MG63 (cell line): ENCODE data around the gene FNDC8. TPM values are rescaled to one million over a fixed set of nuclear protein-coding genes. Genes with fewer than 3 reads are reported as not detected.
"Not testable (repeated sequence)": the region's sequence is repeated elsewhere in the genome, so short reads cannot be mapped to it uniquely, and the experiment has no call there.

Source experiments
- DNase-seq: peaks from one replicate; pipeline ENCODE4 v3.0.0-alpha.2; 2020
- H3K27me3 ChIP-seq: fragments of 250-450 bp; sonication (Bioruptor Pico); 2 replicates; pipeline ENCODE4 v1.5.1; 2020; ENCODE audit warnings: mild to moderate bottlenecking, moderate library complexity
- H3K36me3 ChIP-seq: fragments of 250-450 bp; sonication (Bioruptor Pico); 2 replicates; pipeline ENCODE4 v1.5.1; 2020; ENCODE audit warnings: mild to moderate bottlenecking, moderate library complexity
- H3K4me3 ChIP-seq: fragments of 250-450 bp; sonication (Bioruptor Pico); 2 replicates; pipeline ENCODE4 v1.5.1; 2020; ENCODE audit warnings: mild to moderate bottlenecking, moderate library complexity
- H3K9me3 ChIP-seq: fragments of 250-450 bp; sonication (Bioruptor Pico); 2 replicates; pipeline ENCODE4 v1.5.1; 2020; ENCODE audit warnings: mild to moderate bottlenecking, moderate library complexity
- total RNA-seq: library from RNA; depleted of rRNA; stranded (reverse); fragments of >200 nt; shearing (Covaris generic); gene quantifications from 2 replicates; pipeline ENCODE4 v1.2.3, GENCODE V29; 2014; ENCODE audit warnings: low replicate concordance

The FNDC8 gene
- total RNA-seq, 1 experiment from 2014 or later, result not detected

DNA sequence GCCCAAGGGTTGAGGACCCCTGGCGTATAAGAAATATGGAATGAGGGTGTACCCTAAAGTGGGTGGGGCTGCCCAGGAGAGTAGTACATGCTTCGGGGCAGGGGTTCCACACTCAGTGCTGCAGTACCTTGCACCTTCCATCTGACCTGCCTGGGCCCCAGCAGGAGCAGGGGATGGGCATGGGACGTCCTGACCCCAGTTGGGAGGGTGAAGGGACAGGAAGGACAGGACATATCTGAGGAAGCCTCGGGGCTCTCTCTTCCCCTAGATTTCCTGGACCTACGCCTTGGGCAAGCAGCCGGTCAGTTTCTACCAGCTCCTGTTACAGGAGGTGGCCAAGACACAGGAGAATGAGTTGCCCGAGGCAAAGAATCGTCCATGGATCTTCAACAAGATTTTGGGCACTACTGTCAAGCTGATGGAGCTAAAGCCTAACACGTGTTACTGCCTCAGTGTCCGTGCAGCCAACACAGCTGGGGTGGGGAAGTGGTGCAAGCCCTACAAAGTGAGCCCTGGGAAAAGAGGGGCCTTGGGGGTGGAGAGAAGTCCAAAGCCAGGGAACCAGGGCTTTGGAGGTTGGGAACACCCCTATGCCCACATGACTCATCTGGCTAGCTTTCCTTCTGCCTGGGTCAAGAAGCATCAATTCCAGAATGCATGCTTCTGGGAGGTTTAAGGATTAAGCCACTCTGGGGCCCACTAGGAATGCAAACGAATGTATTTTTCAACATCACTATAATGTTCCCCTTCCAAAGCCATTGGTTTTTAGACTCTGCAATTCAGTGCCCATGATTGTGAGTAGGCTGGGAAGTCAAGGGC is 7.9 kb downstream of the FNDC8 start:
- Histone ChIP-seq H3K9me3 (no peaks in the 10 kb centered on the region), H3K4me3 (no peak overlapping the region), H3K36me3 (peaks cover 43% of the 10 kb centered on the region), H3K27me3 (no peaks in the 10 kb centered on the region)
- peak; percentile 50 for DNase-seq

- DNase-seq, result no peak
- Histone ChIP-seq H3K36me3 (peaks cover 49% of the 10 kb centered on the region), H3K9me3 (no peaks in the 10 kb centered on the region), H3K27me3 (no peaks in the 10 kb centered on the region), H3K4me3 (no peak overlapping the region)
Observed at GRCh38 chr17:35129973-35130351, 8.5 kb downstream of the FNDC8 start.

DNA sequence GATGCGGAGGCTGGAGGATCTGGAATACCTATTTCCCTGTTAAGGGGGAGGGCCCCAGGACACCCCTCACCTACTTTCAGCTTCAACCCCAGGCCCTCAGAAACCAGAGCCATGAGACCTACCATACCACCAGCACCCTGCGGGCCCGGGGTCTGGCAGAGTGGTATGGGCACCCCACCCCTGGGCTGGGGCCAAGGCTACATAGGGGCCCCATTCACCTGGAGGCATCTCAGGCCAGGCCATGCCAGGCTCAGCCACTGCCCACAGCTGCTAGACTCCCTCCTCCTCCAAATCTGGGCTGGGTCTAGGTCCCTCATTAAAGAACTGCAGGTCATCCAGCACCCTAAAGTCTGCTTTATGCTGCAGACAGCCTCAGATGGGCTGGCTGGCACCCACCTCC is 9.0 kb downstream of the FNDC8 start:
- Histone ChIP-seq H3K4me3 (no peak overlapping the region), H3K36me3 (peaks cover 54% of the 10 kb centered on the region)
- DNase-seq, result no peak

GRCh38 chr17:35132099-35132498 is 10.7 kb downstream of the FNDC8 start:
- no peak for DNase-seq
- Histone ChIP-seq H3K27me3 (no peaks in the 10 kb centered on the region), H3K9me3 (no peaks in the 10 kb centered on the region), H3K4me3 (no peak overlapping the region), H3K36me3 (peaks cover 71% of the 10 kb centered on the region)

More for the DNA sequence above, 9.0 kb downstream of the FNDC8 start:
- H3K27me3 ChIP-seq, result no peaks in the 10 kb centered on the region
- no peaks in the 10 kb centered on the region for H3K9me3 ChIP-seq

GRCh38 chr17:35132816-35133550 is 11.6 kb downstream of the FNDC8 start:
- Histone ChIP-seq H3K4me3 (no peak overlapping the region), H3K27me3 (no peaks in the 10 kb centered on the region), H3K9me3 (no peaks in the 10 kb centered on the region), H3K36me3 (peaks cover 74% of the 10 kb centered on the region)
- no peak for DNase-seq

GRCh38 chr17:35135322-35135721 is 13.9 kb downstream of the FNDC8 start:
- Histone ChIP-seq H3K36me3 (peaks cover 98% of the 10 kb centered on the region), H3K9me3 (no peaks in the 10 kb centered on the region), H3K27me3 (no peaks in the 10 kb centered on the region), H3K4me3 (no peak overlapping the region)
- DNase-seq, result no peak

DNA sequence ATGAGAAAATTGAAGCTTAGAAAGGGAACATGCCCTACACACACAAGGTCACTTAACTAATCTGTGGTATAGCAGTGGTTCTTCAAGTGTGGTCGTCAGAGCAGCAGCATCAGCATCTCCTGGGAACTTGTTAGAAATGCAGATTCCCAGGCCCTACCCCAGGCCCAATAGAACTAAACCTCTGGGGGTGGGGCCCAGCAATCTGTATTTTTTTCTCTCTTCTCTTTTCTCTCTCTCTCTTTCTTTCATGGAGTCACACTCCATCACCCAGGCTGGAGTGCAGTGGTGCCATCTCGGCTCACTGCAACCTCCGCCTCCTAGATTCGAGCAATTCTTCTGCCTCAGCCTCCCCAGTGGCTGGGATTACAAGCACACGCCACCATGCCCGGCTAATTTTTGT is 16.8 kb downstream of the FNDC8 start:
- Histone ChIP-seq H3K4me3 (no peak overlapping the region), H3K36me3 (peaks cover 85% of the 10 kb centered on the region), H3K9me3 (no peaks in the 10 kb centered on the region), H3K27me3 (no peaks in the 10 kb centered on the region)
- no peak for DNase-seq

GRCh38 chr17:35141681-35142466 is 20.5 kb downstream of the FNDC8 start, which contains the start of gene NLE1:
TSS of gene NLE1 (minus strand) at chr17:35142303. CDS start at chr17:35142275, 28 bp downstream.
- peak; percentile 87 for DNase-seq
- Histone ChIP-seq H3K9me3 (no peaks in the 10 kb centered on the region), H3K36me3 (peaks cover 48% of the 10 kb centered on the region), H3K4me3 (peak within 1 kb of the TSS; percentile 99), H3K27me3 (no peaks in the 10 kb centered on the region)

GRCh38 chr17:35142467-35142796 is 21.0 kb downstream of the FNDC8 start:
- Histone ChIP-seq H3K4me3 (peak overlapping the region; percentile 99), H3K27me3 (no peaks in the 10 kb centered on the region), H3K9me3 (no peaks in the 10 kb centered on the region), H3K36me3 (peaks cover 43% of the 10 kb centered on the region)
- DNase-seq, result no peak

GRCh38 chr17:35144840-35145239 is 23.4 kb downstream of the FNDC8 start:
- Histone ChIP-seq H3K9me3 (no peaks in the 10 kb centered on the region), H3K27me3 (no peaks in the 10 kb centered on the region), H3K36me3 (peaks cover 19% of the 10 kb centered on the region), H3K4me3 (no peak overlapping the region)
- DNase-seq, result no peak

DNA sequence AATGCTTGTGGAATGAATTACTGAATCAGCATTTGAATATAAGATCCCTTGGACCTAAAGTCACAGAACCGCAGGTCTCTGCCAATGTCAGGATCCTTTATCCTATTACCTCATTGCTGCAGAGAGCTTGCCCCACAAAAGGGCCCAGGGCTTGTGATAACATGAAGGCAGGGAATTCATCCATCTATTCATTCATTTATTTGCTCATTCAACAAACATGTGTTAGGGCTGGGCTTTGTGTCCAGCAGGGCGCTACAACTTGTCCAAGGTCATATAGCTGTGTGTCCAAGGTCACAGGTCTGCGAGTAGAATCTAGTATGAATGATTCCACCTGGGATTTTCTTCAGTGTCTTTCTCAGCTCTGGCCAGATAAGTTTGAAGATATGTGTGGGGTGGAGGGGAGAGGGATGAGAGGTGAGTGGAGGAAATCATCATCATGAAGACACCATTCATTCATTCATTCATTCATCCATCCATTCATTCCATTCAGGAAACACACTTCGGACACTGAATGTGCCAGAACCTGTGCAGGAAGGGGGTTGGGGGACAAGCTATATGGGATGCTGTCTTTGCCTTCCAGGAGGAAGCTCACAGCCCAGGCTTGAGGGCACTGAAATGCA is 24.9 kb downstream of the FNDC8 start:
- DNase-seq, result no peak
- no peaks in the 10 kb centered on the region for H3K27me3 ChIP-seq
- no peak overlapping the region for H3K4me3 ChIP-seq
- H3K9me3 ChIP-seq, result no peaks in the 10 kb centered on the region
- peaks cover 6% of the 10 kb centered on the region; the same call in 1 of the 2 replicates for H3K36me3 ChIP-seq

GRCh38 chr17:35147375-35147905 is 26.0 kb downstream of the FNDC8 start, which contains the start of gene UNC45B:
TSS of gene UNC45B (plus strand) at chr17:35147817. CDS start at chr17:35148264, 447 bp downstream.
- H3K9me3 ChIP-seq, result no peaks in the 10 kb centered on the region
- H3K36me3 ChIP-seq, result no peaks in the 10 kb centered on the region
- H3K4me3 ChIP-seq, result no peak within 1 kb of the TSS
- DNase-seq, result no peak
- H3K27me3 ChIP-seq, result no peaks in the 10 kb centered on the region

DNA sequence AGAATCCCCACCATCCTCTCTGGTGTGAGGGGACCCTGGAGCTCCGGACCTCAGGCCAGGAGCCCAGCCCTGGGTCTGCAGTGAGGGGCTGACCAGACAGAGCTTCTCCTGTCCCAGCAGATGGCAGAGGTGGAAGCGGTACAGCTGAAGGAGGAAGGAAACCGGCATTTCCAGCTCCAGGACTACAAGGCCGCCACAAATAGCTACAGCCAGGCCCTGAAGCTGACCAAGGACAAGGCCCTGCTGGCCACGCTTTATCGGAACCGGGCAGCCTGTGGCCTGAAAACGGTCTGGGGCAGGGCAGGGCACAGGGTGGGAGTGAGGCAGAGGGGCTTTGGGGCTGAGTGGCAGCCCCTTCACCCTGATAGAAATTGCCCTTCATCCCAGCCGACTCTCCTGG is 26.7 kb downstream of the FNDC8 start:
- Histone ChIP-seq H3K36me3 (no peaks in the 10 kb centered on the region), H3K4me3 (no peak overlapping the region), H3K9me3 (no peaks in the 10 kb centered on the region), H3K27me3 (no peaks in the 10 kb centered on the region)
- DNase-seq, result no peak

GRCh38 chr17:35149941-35150340 is 28.5 kb downstream of the FNDC8 start:
- no peaks in the 10 kb centered on the region for H3K27me3 ChIP-seq
- H3K4me3 ChIP-seq, result no peak overlapping the region
- no peak for DNase-seq
- no peaks in the 10 kb centered on the region for H3K9me3 ChIP-seq
- no peaks in the 10 kb centered on the region for H3K36me3 ChIP-seq

- not testable (repeated sequence) for H3K36me3 ChIP-seq
Observed at GRCh38 chr17:35151080-35151479, 29.7 kb downstream of the FNDC8 start.

DNA sequence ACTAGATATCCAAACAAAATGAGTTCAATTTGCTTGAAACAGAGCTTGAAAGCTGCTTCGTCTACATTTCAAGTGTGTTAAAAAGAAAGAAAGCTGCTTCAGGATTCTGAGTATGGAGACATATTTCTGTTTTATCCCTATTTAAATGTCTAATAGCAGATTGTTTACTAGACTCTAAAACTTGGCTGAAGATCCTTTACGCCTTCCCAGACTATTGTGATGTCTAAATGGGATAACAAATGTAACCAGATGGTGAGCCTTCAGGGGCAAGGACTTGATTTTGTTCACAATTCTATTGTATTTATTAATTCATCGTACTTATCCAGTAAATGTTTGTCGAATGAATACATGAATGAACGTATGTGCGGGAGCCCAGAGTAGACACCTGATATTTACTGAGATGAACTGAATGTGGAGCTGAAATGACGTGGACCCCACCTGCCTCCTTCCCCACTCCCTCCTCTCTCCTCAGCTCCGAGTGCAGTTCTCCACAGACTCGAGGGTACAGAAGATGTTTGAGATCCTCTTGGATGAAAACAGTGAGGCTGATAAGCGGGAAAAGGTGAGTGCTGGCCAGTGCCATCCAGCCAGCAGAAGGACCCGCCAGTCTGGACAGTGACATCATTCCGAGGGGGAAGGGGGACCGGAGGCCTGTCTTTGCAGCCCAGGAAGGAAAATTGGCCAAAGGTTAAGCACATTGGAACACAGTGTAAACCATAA is 31.2 kb downstream of the FNDC8 start:
- DNase-seq, result no peak
- Histone ChIP-seq H3K4me3 (no peak overlapping the region), H3K36me3 (no peaks in the 10 kb centered on the region), H3K9me3 (no peaks in the 10 kb centered on the region), H3K27me3 (no peaks in the 10 kb centered on the region)

More at GRCh38 chr17:35151080-35151479, 29.7 kb downstream of the FNDC8 start:
- H3K27me3 ChIP-seq, DNase-seq, H3K9me3 ChIP-seq, H3K4me3 ChIP-seq: not testable (repeated sequence)
